OCI-M1 (cell line): ENCODE results near the gene TXNL4A.
A peak's percentile ranks its signal among the peaks of the same experiment; 100 is the strongest.

ENCODE experiments used
- DNase-seq: peaks from one replicate; lab custom pipeline; 2025; lab: John Stamatoyannopoulos, UW

TXNL4A gene

DNA sequence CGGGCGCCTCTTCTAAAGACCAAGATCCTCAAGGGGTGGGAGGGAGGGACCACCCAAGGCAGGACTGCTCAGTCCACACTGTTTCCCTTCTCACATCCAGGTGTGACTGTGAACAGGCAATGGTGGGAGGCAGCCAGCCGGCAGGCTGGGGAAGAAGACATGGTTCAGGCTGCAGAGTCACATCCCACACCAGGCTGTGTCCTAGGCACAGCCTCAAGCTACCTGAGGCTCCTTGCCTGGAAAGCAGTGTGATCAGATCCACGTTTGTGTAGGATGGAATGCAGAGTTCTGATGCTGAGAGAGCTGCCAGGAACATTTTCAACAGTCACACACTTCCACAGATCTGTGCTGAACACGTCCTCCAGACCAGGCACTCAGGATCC, 53.3 kb downstream of the TXNL4A start:
- no peak for DNase-seq

DNA sequence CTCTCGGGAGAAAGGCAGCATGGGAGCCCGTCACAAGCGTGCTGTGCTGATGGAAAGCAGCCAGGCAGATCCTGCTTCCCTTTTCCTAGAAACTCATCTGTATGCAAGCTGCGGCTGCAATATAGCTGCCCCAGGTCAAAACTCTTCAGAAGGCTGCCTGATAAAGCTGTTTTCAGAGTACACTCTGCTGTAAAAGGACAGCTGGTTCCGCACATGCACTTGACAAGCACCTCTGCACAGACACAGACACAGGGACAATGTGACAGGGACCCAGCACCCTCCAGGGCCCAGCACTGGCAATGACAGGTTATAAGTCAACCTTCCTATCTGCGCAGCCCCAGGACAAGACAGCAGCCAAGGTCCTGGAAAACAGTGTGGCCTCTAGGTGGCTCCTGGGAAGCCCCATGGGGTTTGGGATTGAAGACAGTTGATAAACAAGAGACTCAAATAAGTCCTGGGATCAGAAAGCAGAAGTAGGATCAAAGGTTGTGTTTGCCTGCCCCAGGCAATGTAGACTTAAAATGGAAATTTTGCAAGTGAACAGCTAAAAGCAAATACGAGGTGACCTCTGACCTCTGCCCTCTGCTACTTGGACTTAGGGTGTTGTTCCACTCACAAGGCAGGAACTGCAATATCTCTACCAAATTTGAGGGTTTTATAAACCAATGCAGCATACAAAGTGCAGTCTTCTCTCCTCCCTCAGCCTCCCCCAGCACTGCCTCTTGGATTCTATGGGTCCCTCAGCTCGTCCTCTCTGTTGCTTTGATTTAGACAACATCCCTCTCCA, 53.9 kb downstream of the TXNL4A start:
- DNase-seq = peak; percentile 89

DNA sequence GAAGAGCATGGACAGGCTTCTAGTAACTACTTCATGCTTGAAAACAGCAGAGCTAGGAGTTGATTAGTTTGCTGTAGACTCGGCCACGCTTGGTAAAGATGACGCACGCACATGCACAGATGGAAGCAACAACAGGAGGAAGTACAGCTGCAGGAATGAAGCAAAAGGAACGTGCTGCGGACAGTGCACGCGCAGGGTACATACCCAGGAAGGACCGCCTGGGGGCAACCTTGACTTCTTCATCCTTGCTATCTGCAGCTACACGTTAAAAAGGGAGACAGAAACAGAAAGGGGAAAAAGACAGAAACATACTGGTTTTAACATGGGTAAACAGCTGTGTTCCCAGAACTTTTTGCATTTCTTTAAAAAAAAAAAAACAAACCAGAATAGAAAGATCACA, 54.6 kb downstream of the TXNL4A start:
- no peak for DNase-seq

DNA sequence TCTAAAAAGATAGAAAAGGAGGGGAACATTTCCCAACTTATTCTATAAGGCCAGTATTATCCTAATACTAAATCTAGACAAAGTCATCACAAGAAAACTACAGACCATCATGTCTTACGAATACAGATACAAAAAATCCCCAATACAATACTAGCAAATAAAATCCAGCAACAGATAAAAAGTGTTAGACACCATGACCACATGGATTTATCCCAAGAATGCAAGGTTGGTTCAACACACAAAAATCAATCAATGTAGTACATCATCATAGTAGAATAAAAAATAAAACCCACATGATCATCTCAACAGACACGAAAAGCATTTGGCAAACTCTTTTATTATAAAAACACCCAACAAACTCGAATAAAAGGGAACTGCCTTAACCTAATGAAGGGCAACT, 55.5 kb downstream of the TXNL4A start:
- peak; percentile 23 for DNase-seq

DNA sequence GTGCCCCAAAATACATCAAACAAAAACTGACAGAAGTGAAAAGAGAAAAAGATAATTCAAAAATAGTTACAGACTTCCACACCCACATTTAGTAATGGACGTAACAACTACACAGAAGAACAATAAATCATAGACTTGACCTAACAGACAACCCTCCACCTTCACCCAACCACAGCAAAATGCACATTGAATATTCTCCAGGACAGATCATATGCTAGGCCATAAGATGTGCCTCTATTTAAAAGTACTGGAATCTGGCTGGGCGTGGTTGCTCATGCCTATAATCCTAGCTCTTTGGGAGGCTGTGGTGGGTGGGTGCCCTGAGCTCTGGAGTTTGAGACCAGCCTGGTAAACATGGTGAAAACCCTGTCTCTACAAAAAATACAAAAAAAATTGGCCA, 56.9 kb downstream of the TXNL4A start:
- DNase-seq = no peak

DNA sequence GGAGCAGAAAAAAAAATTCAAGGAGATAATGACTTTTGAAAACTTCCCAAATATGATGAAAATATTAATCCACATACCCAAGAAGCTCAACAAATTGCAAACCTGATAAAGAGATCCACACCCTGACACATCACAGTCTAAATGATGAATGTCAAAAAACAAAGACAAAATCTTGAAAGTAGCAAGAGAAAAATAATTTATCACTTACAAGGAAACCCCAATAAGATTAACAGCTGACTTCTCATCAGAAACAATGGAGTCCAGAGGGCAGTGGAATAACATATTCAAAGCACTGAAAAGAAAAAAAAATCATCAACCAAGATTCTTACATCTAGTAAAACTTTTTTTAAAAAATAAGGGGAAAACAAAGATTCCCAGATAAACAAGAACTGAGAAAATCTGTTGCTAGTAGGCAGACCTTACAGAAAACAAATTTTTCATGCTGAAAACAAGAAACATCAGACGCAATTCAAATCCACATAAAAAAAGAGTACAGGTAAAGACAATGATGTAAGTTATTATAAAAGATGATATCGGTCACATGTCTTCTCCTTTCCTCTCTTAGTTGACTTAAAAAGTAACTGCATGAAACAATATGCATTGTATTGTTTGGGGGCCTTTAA, 58.2 kb downstream of the TXNL4A start:
- peak; percentile 30 for DNase-seq

DNA sequence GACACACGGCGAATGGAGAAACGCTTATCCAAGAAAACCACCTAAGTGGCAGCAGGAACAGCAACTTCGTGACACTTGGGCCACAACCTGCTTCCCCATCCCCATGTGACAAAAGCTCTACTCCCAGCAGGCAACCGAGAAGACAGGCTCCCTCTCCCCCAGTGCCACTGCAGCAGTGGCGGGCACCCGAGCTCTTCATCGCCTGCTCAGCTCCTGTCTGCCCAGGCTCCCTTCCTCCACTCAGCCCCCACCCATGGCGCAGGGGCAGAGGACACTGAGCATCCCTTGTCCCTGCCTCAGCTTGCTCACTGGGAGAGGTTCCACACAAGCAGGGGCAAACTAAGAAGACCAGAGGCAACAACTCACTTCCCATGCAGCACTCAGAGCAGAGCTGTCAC, 59.8 kb downstream of the TXNL4A start:
- DNase-seq = no peak

DNA sequence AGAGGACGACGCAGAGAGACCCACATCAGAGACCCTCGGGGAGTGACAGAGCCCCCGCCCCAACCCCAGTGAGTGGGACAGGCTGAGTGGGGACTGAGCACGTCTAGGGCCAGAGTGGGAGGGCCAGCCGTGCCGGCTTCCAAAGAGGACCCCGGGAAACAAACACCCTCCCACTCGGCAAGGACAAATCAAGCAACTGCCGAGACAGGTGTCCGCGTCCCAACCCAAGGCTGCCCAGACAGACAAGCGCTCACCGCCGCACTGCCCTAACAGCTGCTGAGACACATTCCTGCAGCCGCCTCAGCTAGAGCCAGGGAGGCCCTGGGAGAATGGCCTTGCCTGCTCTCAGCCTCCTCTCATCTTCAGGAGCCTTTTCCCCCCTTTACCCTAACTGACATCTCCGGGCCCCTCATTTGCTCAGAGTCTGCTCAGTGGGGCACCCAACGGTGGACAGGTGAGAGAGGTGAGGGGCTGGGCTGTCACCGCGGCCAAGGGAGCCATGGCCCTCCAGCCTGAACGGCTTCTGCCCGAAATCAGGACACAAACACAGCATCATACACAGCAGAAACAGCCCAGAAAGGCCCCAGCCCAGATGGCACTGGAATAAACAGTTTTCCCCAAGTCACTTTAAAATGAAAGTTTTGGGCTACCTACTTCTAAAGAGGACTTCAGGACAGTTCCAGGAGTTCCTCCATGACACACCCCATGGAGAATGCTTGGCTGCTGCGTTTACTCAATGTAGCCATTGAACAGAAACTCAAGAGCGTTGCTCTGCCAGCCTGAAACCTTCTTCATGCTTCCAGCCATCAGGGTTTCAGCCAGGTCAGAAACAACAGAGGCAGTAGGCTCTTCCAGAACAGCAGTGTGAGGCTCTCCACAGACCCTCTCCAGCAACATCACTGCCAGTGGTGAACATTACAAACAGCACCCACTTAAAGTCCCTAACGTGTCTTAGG, 60.5 kb downstream of the TXNL4A start:
- no peak for DNase-seq

DNA sequence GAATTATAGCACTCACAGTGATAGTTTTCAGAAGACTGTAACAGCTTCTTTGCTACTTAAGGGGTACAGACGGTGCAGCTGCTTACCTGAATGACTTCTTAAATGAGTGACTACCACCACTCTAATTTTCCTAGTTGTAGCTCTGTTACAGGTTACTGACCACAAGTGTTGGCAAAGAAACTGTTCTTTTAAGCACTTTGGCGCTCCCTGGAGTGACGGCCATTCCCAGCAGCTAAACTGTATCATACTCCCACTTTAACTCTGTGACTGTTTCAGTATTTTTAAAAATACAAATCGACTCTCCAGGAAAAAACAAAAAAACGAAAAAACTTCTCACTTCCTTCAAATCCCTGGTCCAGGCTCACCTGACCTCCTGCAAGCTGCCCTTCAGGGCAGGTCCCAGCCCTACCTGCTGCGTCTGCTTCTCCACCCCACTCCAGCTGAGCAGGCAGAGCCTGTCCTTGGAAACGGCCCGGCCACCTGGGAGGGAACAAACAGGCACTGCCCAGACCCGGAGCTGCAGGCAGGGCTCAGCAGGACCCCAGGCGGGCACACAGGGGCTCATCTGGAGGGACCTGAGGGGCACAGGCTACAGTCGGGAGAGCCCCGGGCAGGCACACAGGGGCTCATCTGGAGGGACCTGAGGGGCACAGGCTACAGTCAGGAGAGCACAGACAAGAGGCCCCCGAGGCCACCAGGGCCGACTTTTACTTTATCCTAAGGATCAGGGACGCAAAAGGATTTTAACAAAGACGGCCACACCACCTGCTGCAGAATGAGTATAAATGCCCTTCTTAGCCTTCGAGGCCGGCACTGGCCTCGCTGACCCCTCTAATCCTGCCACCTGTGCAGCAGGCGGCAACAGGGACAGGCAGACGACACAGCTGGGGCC, 61.4 kb downstream of the TXNL4A start:
- DNase-seq = no peak

DNA sequence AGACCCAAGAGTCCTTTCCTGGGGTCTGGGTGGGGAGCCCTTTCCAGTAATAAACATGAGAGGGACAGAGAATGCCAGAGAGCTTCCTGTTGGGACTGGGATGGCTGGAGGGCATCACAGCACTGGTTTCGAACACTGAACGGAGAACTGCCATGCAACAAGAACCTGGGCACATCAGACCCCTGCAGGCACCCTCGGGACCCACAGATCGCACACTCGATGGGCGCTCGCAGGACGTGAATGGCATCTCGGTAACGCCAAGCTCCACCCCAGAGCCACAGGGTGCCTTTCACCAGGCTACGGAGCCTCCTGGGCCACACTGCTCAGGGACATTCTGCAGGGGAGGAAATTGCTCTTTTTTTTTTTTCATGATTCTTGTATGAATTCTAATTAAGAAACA, 62.1 kb downstream of the TXNL4A start:
- no peak for DNase-seq

DNA sequence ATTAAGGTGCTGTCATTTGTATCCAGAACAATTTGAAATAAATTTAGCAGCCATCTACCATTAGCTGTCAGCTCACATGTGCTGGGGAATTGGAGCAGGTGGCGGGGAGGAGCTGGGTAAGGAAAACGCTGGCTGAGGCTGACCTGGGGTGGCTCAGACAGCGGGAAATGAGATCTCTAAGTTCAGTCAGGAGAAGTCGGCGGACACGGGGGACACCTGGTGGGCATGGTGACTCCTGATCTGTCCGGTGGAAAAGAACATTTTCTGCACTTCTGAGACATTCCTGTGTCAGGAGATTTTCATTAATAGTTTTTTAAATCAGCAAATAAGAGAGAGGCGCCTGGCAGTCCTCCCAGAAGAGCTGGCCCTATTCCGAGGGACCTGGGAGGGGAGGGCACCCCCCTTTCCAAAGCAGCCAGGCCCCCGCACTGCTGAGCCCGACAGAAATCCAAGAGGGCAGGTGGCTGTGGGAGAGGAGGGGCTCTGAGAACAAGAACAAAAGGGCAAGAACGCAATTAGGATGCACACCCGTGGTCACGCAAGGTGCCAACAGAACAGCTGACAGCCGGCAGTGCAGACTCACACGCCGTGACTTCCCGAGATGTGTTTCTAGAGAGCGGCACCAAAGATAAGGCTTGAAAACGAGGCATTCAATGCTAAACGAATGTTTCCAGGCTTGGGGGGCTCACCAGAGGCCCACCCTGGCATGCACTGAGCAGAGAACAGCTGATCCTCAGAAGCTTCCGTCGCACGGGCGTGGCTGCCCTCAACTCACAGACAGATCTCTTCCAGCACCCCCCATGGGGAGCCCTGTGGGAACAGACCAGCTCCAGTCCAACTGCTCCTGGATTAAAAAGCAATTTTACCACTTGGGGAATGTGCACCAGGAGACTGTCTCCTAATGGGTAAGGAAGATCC, 63.3 kb downstream of the TXNL4A start:
- DNase-seq = no peak

DNA sequence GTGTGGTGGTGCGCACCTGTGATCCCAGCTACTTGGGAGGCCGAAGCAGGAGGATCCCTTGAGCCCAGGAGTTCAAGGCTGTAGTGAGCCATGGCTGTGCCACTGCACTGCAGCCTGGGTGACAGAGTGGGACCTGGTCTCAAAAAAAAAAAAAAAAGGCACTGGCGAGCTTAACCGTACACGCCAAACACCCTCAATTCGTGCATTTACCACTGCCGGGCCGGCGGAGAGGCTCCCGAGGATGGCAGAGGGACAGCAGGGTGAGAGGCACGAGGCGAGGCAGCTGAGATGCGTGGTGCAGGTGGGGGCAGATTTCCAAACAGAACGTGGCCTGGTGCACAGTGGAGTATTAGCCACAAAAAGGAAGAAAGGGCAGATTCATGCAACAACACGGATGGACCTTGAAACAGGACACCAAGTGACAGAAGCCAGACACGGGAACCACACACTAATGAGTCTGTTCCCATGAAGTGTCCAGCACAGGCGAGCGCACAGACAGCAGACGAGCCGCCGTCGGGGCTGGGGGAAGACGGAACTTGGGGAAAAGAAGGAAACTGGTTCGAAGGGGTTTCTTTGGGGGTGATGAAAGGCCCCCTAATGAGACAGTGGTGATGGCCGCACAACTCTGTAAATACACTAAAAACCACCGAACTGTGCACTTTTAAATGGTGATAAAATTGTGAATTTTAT, 64.3 kb downstream of the TXNL4A start:
- no peak for DNase-seq

DNA sequence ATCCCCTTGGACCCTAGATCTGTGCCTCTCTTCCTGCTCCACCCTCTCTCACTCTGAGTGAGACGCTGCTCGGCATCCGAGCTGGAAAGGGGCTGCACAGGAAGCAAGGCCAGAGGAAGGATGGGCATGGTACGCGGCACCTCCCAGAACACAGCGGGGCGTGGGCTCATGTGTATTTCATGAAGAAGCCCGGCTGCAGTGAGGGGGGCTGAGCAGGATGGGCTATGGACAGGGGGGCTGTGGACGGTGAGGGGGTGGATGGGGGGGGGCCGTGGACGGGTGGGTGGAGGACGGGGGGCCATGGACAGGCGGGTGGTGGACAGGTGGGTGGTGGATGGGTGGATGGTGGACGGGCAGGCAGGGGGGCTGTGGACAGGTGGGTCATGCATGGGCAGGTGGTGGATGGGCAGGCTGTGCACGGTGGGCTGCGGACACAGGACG, 65.4 kb downstream of the TXNL4A start:
- DNase-seq = no peak

DNA sequence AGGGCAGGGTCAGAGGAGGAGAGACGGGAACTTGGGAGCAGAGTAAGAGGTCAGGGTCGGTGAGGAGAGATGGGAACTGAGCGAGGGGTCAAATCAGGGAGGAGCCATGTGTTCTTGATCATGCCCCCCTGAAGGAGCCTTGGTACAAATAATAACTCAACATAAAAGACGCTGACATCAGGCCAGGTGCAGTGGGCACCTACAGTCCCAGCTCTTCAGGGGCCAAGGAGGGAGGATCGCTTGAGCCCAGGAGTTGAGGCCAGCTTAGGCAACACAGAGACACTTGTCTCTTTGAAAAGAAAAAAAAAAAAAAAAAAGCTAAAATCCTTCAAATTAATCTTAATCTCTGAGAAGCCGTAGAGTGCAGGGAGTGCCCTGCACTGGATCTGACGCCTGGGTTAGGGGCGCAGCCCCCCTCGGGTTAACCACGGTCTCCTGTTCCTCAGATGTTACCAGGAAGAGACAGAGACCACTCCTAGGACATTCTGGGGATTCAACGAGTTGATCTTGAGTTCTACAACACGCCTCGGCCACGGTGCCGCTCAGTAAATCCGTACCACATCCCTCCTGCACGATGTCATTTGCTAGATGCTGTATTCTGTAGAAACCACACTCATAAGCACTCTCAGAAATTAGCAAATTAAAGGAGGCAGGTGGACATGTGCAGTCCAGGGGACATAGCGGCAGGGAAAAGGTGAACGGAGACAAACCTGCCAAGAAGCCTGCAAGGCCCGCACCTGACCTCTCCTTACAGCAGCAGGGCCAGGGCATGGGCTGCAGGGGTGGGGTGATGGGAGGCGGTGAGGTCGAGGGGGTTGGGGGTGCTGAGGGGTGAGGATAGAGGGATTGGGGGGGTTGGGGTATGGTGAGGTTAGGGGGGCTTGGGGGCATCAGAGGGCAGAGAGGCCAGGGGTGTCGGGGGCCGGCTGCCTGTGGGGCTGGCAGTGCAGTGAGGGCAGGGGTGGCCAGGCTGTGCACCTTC, 66.1 kb downstream of the TXNL4A start:
- no peak for DNase-seq
